ENCODE measurements around the gene TNFAIP8L3.

DNA sequence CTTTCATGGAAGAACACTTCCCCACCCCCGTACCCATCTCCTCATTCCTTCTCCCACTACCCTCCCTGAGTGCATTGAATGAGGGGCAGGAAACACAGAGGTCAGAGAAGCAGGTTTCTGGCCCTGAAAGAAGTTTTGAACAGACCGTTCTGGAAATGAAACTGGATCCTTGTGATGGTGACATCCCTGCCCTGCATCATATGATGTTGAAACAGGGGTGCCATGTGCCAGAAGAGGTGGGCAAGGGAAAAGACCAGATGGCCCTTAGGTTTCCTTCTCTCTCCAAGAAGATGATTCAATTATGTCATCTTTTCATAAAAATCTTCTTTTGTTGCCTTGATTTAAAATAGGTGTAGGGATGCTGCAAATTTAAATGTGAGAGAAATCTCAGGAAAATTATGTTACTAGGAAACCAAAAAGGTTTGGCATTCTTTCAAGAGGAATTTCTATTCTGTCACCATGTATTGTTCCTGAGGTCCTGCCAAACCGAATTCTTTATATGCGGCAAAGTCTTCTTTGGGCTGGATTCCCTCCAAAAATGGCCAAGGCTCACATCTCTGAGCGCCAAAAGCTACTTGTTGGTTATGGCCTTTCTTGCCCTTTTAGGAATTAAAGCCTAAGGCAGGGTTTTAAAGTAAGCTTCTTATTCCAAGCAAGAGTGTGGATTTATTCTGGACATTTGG is 19.9 kb upstream of the TNFAIP8L3 start:
- TF ChIP-seq, protein P1, sequence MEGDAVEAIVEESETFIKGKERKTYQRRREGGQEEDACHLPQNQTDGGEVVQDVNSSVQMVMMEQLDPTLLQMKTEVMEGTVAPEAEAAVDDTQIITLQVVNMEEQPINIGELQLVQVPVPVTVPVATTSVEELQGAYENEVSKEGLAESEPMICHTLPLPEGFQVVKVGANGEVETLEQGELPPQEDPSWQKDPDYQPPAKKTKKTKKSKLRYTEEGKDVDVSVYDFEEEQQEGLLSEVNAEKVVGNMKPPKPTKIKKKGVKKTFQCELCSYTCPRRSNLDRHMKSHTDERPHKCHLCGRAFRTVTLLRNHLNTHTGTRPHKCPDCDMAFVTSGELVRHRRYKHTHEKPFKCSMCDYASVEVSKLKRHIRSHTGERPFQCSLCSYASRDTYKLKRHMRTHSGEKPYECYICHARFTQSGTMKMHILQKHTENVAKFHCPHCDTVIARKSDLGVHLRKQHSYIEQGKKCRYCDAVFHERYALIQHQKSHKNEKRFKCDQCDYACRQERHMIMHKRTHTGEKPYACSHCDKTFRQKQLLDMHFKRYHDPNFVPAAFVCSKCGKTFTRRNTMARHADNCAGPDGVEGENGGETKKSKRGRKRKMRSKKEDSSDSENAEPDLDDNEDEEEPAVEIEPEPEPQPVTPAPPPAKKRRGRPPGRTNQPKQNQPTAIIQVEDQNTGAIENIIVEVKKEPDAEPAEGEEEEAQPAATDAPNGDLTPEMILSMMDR (IDR thresholded peaks at IDR 0.05; ENCODE audit: insufficient read depth, low read length, poor library complexity, severe bottlenecking), result no peak
- TF ChIP-seq EZH2phosphoT487 (conservative IDR thresholded peaks at IDR 0.05; ENCODE audit: low read length), result no peak

Measured in SU-DHL-6 (cell line).